HG03064 (cell line): Measurements from ENCODE around the gene COMMD9.

Experiments
- ATAC-seq: cut with Tn5 transposase; IDR thresholded peaks from one replicate; pipeline ENCODE4 v1.9.1; 2021; ENCODE audit warnings: low read depth; ENCODE audit not compliant: unreplicated experiment

COMMD9 gene

DNA sequence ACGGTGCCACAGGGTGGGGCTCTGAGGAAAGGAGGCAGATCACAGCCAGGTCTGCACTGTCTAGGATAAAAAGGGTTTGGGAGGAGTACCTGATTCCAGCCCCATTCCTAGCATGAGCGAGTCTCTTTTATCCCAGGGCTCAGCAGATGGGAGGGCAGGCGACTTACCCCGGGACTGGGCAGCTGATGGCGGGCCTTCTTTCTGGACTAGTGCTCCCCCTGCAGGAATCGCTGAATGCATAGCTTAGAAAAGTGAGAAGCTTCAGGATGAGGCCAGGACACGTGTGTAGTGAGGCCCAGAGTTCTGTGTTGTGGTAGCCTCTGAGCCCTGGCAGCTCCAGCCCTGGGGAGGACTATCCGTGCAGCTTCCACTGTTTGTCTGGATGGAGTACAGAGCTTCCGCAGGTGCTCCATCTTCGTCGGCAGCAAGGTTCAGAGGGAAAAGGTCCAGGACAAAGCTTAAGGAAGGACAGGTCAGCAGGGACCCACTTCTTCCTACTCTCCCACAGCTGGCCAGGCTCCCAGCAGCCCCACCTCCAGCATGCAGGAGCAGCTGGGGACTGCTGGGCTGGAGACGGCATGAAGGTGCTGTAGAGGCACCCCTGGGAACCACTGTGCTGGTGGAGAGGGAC lies 30.4 kb downstream of the COMMD9 start:
- no peak for ATAC-seq

DNA sequence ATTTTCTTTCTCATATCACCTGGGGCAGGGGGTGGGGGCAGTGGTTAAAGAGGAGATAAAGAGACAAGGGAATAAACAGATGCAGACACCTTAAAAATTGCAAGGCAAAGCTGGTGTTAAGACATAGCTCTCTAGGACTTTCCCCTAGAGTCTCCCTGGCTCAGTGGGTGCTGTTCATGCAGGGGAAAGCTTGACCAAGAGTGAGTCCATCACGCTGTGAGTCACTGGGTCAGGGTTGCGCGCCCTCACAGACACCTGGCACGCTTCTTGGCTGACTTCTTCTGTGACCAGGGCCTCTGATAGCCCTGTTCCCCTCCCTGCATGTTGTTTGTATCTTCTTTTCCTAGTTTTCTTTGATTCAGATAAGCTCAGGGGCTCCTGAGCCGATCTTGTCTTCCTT lies 31.9 kb downstream of the COMMD9 start:
- ATAC-seq, result no peak

DNA sequence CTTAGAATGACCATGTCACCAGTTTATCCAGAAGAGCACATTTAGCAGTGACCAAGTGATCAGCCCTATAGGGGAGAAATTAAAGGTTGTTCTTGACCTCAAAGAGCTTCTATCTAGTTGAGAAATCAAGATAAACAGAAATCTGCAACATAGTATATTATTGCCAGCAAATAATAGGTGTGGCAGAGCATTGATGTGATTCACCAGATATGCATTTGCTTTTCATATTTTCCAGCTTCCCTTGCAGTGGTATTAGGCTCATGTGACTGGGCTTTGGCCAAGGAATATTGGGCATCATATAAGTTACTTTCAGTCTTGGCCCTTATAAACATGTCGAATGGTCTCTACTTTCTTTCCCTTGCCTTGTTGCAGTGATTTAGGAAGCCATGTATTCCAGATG lies 34.5 kb downstream of the COMMD9 start:
- no peak for ATAC-seq

DNA sequence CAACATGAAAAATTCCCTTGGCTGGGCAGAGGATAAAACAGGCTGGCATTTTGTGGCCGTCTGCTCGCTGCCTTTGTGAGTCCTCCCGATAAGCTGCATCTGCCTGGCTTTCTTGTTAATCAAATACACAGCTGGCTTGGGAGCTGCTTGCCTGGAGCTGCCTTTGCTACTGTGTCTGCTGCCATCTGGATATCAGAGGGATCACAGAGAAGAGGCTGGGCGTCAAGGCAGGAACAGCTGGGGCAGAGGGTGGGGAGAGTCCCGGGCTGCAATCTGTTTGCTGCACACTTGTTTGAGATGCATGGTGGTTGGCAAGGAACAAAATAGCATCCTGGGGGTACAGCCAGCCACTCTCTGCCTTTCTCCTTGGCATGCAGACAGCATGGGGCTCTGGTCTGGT lies 36.0 kb downstream of the COMMD9 start:
- no peak for ATAC-seq

DNA sequence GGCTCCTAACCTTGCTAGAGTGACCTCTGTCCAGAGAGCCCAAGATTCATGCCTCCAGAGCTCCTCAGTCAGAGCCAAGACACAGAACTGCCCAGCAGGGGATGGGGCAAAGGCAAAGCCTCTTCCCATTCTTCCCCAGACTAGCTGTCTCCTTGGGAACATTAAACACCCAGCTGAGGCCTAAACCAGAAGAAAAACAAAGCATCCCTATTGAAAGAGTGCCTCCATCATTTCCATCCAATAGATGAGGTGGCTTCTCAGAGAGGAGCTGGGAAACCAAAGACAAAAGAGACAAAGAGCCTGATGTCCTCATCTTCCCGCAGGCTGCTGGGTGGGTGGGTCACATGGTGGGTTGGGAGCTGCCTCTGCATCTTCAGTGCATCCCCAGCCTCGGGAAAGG lies 37.4 kb downstream of the COMMD9 start:
- ATAC-seq, result no peak

DNA sequence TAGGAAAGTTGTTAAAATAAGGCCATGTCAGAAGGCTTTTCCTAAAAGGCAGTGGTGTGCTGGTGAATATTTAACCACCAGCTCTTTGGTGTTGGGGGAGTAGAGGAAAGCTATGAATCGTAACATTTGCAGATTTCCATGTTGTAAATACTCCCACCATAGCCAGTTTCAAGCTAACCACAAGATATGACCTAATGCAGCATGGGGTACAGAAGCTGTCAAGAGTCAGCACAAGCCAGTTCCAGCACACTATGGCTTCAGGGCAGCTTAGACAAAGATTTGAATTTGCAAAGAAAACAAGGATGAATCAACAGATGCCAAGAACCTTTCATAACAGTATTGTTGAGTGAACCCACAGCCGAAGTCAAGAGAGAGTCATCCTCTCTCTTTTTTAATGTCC lies 40.0 kb downstream of the COMMD9 start:
- ATAC-seq, result no peak

DNA sequence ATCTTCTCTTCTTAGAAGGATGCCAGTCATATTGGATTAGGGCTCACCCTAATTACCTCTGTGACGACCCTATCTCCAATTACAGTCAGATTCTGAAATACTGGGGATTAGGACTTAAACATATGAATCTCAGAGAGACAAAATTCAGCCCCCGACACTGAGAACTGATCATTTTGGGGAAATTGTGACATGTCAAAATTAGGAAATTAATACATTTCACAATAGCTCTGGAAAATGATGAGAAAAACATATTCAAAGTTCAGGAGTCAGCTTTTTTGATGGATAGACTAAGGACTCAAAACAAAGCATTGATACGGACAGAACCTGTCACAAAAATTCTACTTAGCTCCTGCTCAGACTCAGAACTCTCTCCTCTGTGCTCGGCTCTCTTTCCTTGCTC lies 40.8 kb downstream of the COMMD9 start:
- ATAC-seq, result no peak

DNA sequence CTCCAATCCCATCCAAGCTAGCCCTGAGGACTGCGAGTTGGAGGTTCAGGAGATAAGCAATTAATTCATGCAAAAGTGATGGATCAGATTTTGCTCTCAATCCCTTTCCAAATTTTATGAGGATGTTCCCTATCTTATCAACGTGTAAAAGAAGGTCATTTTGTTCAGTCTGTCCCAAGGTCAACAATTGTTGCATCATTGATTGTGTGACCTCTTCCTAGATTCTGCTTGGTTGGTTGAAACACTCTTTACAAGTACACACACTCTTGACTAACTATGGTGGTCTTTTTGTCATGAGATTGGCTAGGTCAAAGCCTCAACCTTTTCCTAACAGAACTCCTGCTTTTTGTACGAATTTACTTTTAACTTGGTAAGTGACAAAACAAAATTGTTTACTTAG lies 41.7 kb downstream of the COMMD9 start:
- no peak for ATAC-seq

DNA sequence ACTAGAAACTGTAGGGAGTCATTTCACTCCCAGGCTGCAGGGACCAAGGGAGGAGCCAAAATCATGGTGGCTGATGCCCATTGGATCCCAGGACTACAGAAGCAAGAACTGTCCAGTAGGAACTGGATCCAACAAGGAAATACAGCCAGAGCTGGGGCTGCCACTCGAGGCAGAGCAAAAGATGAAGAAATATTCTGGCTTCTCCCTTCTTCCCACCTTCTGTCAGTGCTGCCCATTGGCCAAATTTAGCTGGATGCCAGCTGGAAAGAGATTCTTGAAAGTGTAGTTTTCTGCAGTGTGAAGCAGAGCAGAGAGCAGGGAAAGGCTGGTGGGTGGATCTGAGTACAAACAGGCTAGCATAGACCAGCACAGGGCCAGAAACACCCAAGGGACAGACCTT lies 45.6 kb downstream of the COMMD9 start:
- no peak for ATAC-seq

DNA sequence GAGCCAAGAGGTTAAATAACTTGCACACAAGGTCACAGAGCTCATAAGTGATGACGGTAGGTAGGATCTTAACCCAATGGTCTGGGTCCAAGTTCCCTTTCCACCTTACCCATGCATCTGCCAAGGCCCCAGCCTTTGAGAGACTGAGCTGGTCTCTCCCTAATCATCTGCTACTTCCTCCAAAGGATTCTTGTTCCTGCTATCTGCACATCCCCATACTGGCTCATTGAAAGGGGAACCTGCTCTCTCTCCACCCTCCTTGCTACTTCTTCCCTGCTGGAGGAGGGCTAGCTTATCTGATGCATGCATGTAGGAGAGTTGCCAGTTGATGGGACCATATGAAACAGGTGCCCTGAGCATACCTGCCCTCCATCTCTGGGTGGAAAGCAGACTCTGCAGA lies 47.7 kb downstream of the COMMD9 start:
- no peak for ATAC-seq

DNA sequence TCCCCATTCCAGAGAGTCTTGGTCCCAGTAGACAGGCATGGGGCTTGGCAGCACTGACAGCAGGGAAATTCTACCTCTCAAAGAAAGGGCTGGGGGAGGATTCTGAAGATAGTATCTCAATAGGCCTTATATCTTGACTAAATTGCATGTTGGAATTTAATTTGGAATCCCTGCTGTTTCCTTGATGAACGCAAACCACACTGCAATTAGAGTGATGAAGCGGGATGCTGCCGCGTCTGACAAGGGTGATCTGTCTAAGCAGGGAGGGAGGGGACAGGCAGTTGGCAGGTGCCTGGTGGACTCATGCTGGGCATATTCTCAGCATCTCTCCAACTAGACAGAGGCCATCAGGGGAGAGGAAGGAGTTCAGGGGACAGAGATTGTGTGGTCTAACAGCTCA lies 48.4 kb downstream of the COMMD9 start:
- ATAC-seq, result no peak

DNA sequence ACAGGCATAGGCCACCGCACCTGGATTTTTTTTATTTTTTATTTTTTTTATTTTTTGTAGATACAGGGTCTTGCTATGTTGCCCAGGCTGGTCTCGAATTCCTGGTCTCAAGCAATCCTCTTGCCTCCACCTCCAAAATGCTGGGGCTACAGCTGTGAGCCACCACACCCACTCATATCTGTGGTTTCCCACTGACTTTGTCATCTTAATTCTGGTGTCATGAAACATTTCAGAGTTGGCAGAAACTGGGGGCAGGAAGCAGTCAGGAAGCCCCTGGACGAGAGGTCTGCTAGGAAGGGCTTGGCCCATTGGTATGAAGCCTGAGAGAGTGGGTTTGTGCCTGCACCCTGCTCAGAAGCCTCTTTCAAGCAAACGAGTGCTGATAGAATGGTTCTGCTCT lies 49.1 kb downstream of the COMMD9 start:
- no peak for ATAC-seq

DNA sequence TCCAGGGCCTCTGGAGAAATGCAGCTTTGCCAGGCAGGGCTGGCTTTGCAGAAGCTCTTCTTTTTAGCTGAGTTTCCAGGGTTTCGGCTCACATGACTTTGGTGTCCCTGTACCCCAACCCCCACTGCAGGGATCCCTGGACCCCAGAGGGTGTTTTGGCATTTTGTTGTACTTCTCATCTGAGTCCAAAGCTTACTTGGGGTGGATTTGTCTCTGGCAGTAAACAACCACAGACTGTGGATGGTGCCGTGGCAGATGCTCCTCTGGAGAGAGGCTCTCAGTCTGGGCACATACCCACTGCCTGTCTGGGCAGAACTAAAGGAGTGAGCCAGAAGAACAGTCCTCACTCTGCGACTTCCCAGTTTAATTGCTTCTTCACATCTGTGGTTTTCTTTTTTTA lies 49.6 kb downstream of the COMMD9 start:
- no peak for ATAC-seq

DNA sequence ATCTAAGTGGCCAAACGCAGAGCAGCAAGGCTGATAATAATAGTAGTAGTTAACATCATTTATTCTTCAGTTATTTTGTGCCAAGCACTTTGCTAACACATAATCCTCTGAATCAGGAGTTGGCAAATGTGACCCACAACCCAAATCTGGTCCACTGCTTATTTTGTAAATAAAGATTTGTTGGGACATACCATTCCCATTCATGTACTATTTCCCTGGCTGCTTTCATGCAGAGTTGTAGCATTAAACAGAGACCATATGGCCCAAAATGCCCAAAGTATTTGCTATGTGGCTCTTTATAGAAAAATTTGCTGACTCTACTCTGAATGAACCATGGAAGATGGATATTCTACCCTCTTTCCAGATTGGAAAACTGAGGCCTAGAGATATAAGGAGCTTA lies 50.3 kb downstream of the COMMD9 start:
- ATAC-seq, result no peak

DNA sequence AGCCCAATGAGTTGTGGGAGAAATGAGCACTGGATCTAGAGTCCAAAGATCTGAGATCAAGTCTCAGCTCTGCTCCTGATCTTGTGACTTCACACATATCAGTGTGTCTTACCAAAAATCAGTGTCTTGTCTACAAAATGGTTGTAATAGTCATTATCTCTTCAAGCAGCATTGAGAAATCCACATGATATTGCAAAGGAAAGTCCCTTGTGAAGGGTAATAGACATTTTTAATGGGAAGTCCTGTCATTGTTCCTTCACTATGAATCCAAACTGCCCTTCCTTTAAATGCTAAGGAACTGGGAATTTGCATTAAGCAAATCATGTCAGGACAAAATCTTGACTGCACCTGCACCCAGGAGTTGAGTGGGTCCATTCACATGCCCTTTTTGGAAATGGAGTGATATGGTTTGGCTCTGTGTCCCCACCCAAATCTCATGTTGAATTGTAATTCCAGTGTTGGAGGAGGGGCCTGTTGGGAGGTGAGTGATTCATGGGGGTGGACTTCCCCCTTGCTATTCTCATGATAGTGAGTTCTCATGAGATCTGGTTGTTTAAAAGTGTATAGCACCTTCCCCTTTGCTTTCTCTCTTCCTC lies 51.1 kb downstream of the COMMD9 start:
- no peak for ATAC-seq

DNA sequence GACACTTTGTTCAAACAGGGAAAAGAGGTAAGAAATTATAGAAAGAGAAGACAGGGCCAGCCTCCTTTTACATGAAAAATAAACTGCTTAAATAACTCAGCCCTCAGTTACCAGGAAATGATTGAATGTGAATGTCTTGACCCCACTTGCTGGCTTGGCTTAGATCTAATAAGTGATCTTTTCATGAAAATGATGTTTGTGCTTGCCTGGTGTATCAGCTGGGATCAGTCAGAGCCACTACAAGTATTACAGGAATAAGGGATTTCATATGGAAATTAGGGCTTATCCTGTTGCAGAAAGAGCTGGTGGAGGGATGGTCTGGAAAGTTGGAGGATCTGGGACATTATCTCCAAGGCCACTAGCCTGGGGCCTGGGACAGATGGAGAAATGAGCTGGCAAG lies 51.8 kb downstream of the COMMD9 start:
- ATAC-seq, result no peak

DNA sequence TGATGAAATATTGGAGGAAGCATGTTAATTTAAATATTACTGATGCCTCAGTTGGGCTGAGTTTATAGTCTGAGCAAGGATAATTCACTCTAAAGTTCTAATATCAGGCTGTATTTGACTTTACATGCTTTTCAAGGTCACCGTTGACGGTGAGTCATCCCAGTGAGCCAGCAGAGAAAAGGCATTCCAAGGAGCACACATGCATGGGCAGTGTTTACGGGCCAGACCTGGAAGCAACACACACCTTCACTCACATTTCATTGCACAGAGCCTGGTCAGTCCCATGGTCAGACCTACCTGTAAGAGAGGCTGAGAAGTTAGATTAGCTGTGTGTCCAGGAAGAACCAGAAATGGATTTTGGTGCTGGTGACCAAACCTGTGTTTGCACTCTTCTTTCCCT lies 53.5 kb downstream of the COMMD9 start:
- ATAC-seq, result no peak

DNA sequence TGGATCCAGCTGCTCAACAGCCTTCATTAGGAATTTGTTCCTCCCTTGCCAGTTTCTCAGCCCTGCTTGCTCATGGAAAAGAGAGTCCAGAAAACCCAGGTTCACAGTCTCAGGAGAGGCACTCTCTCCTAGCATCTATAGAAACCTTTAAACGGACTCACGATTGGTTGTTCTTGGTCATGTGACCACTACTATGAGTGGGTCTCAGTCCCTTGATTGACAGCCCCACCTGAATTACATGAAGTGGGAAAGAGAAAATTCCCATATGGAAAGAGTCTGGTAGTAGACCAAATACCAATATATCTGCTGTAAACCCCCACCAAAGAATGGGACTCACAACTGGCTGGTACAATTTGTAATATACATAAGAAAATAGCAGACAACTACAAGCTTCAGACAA lies 54.4 kb downstream of the COMMD9 start:
- ATAC-seq, result no peak

DNA sequence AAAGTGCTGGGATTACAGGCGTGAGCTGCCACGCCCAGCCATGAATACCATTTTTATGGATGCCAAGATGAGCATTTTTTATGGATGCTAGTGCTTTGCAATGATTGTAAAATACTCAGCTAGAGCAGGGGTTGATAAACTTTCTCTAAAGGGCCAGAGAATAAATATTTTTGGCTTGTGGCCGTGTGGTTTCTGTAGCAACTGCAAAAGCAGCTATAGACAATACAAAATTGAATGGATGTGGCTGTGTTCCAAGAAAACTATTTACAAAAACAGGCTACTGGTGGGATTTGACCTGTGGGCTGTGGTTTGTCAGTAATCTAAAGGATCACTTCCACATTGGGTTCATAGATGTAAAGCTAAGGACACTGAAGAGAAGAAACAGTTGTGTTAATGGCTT lies 56.0 kb downstream of the COMMD9 start:
- no peak for ATAC-seq

DNA sequence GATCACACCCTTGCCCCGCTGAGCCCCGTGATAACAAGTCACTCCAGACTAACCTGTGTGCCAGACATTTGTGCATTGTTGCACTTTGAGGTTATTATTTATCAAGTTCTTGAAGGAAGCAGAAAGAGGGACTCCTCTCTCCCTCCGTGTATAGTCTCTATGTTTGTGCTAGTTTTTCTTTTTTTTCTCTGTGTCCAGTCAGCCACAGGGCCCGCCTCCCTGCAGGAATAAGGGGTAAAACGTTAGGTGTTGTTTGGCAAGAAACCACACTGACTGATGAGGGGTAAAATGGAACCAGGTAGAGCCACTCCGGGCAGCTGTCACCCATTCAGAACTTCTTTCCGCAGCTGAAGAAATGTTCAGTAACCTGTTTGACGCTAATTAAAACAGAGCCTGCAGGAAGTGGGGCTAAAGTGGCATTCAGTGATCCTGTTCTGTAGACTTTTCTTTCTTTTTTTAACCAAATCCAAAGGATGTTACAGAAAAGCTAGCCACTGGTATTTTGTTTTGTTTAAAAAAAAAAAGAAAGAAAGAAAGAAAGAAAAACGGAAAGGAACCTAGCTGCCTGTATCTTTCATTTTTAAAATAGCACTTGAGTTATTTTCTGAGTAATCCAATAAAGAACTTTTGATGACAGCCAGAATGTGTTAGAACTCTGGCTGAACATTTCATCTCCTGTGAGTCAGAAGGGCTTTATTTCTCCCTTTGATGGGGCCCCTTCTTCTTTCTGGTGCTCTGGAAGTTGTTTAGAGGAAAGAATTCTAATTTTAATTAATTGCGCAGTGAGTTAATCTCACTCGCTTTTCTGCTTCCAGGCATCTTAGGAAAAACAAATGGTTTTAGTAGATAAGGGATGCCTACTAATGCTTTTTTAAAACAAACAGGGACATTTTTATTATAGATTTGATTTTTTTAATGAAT lies 58.2 kb downstream of the COMMD9 start:
- no peak for ATAC-seq

DNA sequence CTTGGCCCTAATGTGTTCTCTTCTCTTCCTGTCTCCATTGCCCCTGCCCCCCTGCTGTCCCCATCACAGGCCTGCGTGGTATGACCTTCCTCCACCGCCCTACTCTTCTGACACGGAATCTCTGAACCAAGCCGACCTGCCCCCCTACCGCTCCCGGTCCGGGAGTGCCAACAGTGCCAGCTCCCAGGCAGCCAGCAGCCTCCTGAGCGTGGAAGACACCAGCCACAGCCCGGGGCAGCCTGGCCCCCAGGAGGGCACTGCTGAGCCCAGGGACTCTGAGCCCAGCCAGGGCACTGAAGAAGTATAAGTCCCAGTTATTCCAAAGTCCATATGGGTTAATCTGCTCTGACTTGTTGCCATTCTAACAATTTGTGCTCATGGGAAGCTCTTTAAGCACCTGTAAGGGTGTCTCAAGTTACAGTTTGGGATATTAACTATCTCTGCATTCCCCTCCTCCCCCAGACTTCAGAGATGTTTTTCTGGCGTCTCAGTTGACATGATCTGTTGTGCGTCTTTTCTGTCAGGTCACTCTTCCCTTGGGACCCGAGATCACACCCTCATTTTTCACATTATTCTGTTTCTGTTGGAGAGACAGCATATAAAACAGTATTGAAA lies 60.0 kb downstream of the COMMD9 start:
- no peak for ATAC-seq
